ENCODE results near the gene ECEL1. TPM values are rescaled to one million over a fixed set of nuclear protein-coding genes. Genes with fewer than 3 reads are reported as not detected.
"Not testable (repeated sequence)": the region's sequence is repeated elsewhere in the genome, so short reads cannot be mapped to it uniquely, and the experiment has no call there.

ECEL1 gene, protein sequence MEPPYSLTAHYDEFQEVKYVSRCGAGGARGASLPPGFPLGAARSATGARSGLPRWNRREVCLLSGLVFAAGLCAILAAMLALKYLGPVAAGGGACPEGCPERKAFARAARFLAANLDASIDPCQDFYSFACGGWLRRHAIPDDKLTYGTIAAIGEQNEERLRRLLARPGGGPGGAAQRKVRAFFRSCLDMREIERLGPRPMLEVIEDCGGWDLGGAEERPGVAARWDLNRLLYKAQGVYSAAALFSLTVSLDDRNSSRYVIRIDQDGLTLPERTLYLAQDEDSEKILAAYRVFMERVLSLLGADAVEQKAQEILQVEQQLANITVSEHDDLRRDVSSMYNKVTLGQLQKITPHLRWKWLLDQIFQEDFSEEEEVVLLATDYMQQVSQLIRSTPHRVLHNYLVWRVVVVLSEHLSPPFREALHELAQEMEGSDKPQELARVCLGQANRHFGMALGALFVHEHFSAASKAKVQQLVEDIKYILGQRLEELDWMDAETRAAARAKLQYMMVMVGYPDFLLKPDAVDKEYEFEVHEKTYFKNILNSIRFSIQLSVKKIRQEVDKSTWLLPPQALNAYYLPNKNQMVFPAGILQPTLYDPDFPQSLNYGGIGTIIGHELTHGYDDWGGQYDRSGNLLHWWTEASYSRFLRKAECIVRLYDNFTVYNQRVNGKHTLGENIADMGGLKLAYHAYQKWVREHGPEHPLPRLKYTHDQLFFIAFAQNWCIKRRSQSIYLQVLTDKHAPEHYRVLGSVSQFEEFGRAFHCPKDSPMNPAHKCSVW
- 10 to 100 TPM; 11.7 to 18.8 (median 14.3) TPM for polyA plus RNA-seq (ENCODE audit: insufficient read length in 4 of 4)

DNA sequence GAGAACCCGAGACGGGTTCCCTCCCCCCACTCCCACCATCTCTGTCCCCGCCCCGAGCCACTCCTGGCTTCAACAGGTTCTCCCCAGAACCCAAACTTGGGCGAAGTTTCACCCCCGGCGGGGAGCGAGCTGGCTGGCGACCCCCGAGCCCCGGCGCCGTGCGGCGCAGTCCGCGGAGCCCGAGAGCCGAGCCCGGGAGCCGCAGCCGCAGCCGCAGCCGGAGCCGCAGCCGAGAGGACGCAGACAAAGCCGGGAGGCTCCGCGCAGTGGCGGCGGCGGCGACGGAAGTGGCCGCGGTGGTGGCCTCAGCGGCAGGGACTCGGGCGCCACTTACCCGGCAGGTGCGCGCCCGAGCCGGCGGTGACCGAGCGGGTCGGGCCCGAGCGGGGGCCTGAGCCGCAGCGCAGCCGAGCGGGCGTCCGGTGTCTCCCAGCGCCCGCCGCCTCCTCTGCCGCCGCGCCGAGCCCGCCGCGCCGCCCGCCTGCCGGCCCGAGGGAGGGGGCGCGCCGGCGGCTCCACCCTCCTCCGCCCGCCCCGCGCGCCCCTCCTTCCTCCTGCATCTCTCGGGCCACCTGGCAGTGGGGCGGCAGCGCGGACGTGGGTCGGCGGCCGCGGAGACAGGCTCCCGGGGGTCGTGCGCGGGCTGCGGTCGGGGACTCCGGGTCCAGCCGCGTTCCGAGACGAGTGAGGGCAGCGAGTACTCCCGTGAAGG is at the start of gene ECEL1:
TSS of gene ECEL1 (minus strand) at position 450 of the 712 bp plus-strand sequence. CDS start 1,181 bp downstream, outside the sequence.
- no peak for DNase-seq (ENCODE audit: low read depth in 4 of 4, low spot score in 3 of 4)

DNA sequence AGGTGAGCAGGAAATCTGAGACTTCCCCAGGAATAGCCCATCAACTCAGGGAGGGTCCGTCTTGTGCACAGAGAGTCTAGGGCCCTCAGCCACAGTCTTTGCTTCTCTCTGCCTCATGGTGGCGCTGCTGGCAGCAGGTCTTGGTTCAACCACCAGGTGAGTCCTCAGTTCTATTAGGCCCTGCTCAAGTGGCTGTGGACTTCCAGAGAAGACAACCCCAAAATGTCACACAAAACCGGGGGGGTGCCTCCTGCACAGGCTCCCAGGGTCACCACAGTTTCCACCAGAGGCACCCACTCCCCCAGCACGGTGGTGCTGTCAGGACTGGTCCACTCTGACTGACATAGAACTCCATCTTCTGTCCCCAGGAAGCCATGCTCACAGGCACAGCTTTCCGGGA is 49.4 kb upstream of the ECEL1 start:
- no peak for DNase-seq (ENCODE audit: low read depth in 4 of 4, low spot score in 3 of 4)

DNA sequence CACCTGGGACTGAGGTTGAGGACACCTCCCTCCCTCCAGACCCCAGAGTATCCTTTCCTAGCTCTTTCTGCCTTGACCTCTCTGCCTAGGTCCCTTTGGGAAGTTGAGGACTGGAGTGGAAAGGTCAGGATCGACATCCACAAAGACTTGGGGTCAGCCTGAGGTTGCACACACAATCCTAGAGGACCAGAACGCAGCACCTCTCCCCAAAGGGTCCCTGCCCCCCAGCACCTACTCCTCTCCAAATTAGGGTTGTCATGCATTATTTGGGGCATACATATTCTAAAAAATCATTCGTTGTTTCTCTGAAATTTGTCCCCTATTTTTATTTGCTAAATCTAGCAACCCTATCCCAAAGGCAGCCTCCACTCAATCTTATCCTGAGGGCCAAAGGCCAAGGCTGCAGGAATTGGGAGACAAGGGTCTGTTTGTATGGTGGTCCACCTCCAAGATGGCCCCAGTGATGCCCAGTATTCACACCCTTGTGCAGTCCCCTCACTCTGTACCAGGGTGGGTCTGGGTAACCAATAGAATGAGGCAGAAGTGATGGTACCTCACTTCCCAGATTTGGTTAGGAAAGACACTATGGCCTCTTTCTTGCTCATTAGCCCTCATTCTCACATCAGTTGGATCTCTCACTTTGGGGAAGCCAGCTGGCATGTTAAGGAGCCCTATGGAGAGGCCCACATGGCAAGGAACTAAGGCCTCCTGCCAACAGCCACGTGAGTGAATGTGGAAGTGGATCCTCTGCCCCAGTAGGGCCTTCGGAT is 48.3 kb upstream of the ECEL1 start:
- DNase-seq (ENCODE audit: low read depth in 4 of 4, low spot score in 3 of 4), result no peak

DNA sequence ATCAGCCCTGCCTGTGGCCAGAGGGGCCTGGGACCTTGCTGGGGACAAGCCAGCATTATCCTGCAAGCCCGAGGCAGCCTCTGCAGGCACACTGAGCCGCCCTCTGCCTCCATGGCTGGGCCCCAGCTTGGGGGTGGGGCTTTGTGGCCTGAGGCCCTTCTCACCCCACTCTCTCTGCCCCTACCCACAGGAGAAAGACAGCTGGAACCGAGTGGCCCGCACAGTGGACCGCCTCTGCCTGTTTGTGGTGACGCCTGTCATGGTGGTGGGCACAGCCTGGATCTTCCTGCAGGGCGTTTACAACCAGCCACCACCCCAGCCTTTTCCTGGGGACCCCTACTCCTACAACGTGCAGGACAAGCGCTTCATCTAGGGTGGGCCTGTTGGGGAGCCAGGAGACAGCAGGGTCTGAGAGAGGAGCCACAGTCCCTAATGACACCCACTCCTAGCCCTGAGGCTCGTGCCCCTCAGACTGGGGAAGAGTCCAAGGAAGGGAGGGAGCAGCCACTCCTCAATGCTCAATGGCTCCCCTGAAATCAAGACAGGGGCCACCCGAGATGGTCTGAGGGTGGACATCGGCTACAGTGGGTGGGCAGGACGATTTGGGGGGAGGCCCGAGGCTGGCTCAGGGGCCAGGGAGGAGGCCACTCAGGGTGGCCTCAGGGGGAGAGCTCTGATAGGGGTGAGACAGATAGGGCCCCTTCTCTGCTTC is 47.5 kb upstream of the ECEL1 start:
- DNase-seq (ENCODE audit: low read depth in 4 of 4, low spot score in 3 of 4), result no peak

DNA sequence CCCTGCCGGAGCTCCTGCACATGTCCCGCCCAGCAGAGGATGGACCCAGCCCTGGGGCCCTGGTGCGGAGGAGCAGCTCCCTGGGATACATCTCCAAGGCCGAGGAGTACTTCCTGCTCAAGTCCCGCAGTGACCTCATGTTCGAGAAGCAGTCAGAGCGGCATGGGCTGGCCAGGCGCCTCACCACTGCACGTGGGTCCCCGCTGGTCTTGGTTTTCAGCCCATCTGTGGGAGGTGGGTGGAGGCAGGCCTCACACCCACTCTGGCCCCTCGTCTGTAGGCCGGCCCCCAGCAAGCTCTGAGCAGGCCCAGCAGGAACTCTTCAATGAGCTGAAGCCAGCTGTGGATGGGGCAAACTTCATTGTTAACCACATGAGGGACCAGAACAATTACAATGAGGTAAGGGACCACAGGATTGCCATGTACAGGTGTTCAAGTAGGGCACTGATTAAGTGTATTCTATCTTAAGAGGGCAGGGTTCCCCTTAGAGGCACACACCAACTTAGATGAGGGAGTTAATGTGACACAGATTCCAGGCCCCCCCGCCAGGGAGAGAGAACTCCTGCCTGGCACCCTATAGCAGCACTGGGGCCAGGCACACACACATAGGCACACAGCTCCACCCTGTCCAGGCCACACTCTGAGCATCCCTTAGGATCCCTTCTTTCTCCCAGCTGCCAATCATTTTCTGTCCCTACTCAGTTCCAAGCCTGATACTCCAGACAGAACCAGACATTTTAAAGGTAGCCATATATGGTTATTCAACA is 46.5 kb upstream of the ECEL1 start:
- no peak for DNase-seq (ENCODE audit: low read depth in 4 of 4, low spot score in 3 of 4)

DNA sequence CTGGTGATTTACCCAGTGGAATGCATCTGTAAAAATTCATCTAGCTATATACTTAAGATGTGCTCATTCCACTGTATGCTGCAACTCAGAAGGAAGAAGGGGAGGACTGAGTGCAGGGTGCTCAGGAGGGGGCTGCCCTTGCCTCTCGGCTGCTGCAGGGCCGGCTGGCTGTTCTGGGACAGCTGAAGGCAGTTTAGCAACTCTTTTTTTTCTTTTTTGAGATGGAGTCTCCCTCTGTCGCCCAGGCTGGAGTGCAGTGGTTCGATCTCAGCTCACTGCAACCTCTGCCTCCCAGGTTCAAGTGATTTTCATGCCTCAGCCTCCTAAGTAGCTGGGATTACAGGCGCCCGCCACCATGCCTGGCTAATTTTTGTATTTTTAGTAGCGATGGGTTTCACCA is 45.2 kb upstream of the ECEL1 start:
- DNase-seq (ENCODE audit: low read depth in 4 of 4, low spot score in 3 of 4), result not testable (repeated sequence)

DNA sequence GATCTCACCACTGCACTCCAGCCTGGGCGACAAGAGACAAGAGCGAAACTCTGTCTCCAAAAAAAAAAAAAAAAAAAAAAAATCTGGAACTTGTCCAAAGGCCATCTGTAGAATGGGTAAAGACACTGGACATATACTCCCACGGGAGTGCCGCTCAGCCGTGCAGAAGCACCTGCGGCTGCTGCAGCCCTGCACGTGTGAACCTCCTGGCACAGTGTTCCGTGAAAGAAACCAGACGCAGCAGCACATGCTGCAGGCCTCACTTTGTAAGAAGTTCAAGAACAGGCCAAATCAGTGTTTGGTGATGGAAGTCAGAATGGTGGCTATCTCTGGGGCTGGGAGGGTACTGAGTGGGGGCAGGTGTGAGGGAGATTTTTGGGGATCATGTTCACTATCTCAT is 44.8 kb upstream of the ECEL1 start:
- DNase-seq (ENCODE audit: low read depth in 4 of 4, low spot score in 3 of 4), result no peak

DNA sequence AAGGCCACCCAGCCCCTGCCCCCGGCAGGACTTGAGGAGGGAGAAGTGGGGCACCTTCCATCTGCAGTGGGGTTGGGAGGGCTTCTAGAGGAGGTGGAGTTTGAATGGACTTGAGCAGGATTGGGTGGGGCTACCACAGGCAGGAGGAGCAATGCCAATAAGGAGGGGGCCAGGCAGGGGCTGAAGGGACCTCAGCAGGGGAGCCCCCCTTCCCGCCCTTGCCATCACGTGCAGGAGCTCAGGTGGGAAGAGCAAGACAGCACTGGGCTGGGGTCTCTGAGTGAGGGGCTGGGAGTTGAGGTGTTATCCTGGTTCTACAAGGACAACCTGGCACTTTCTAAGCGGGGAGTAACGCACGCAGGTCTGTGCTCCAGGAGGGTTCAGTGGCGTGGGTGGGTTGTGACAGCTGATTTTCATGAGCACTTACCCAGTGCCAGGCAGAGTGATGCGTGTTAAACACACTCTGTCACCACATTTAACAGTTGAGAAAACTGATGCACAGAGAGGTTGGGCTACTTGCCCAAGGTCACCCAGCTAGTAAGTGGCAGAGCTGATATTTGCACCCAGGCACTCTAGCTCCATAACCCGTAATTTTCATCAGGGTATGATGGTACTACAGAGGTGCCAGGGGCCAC is 43.1 kb upstream of the ECEL1 start:
- DNase-seq (ENCODE audit: low read depth in 4 of 4, low spot score in 3 of 4), result no peak

DNA sequence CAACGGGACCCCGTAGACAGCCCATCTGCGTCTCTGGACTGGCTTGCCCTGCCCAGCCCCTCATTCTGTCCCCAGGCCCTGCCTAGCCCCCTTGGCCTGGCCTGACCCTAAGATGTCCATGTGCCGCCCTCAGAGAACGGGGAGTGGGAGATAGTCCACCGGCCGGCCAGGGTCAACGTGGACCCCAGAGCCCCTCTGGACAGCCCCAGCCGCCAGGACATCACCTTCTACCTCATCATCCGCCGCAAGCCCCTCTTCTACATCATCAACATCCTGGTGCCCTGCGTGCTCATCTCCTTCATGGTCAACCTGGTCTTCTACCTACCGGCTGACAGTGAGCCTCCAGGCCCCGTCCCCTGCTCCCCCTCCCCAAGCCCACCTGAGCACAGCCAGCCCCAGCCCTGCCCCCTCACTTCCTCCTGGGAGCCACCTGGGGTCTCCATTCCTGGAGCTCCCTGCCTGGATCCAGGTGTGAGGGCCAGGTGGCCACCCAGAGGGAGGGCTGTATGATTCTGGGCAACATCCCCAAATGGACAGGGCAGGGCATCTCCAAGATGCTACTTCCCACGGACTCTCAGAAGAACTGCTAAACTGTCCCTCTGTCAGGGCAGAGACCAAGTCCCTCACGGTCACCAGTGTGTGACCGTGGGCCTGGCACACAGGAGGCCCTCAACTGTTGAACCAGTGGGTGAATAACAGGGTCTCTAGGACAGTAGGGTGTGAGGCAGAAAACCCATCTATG is 42.3 kb upstream of the ECEL1 start:
- DNase-seq (ENCODE audit: low read depth in 4 of 4, low spot score in 3 of 4), result no peak

DNA sequence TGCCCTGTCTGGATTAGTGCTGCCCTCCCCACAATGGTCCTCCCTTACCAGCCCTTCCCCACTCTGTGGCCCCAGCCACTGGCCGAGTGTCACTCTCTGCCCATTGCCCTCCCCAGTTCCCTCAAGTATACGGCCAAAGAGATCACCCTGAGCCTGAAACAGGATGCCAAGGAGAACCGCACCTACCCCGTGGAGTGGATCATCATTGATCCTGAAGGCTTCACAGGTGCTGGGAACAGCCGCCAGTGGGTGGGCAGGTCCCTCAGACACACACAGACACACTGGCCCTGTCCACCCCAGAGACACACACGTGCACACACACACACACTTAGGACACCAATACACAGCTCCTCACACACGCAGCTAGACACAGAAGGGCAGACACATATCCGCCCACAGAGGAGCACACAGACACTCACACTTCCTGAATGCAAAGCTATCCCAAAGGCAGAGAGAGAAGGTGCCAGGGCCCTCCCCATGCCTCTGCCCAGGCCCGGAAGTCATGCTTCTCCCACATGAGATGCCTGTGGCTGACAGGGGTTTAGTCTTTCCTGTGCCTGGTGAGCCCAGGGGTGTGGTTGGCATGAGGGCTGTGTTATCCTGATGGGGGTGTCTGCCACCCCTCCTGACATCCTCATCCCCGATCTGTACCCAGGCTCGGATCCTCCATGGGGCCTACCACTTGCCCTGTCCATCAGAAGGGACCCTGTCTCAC is 41.3 kb upstream of the ECEL1 start:
- no peak for DNase-seq (ENCODE audit: low read depth in 4 of 4, low spot score in 3 of 4)

DNA sequence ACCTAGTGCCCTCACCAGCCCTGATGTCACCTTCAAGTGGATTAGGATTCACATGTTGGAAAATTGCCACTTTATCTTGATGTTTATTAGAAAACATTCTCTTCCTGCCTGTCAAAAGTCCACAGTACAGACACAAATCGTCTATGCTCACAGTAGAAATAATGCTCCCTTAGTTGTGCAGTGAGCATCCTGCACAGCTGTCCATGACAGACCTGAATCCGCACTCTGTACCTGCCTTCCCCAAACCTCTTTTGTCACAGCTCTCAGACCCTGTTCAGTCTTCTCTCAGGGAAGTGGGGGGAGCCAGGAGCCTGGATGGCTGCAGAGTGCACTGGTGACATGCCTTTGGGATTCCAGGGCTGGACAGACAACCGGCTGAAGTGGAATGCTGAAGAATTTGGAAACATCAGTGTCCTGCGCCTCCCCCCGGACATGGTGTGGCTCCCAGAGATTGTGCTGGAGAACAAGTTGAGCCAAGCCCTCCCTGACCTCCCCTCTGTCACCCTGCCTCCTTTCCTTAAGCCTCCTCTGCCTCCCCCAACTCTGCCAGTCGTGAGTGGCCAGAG is 40.4 kb upstream of the ECEL1 start:
- DNase-seq (ENCODE audit: low read depth in 4 of 4, low spot score in 3 of 4), result no peak

DNA sequence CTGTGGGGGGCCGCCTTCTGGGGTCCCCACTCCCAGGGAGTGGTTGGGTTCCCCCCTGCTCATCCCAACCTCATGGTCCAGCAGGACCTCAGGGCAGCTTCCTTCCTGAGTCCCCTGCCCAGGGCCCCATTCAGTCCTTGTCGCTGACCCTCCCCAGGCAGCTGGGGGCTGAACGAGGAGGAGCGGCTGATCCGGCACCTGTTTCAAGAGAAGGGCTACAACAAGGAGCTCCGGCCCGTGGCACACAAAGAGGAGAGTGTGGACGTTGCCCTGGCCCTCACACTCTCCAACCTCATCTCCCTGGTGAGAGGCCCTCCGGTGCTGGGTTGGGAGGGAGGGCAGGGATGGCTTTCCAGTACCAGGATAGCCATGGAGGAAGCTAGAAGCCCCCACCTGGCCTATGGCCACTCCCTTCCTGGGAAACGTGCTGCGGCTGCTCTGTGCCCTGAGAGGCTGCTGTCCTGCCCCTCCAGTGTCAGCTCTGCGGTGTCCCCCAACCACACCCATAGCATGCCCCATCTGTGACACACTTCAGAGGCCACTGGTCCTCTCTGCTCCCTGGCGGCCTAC is 38.8 kb upstream of the ECEL1 start:
- no peak for DNase-seq (ENCODE audit: low read depth in 4 of 4, low spot score in 3 of 4)

DNA sequence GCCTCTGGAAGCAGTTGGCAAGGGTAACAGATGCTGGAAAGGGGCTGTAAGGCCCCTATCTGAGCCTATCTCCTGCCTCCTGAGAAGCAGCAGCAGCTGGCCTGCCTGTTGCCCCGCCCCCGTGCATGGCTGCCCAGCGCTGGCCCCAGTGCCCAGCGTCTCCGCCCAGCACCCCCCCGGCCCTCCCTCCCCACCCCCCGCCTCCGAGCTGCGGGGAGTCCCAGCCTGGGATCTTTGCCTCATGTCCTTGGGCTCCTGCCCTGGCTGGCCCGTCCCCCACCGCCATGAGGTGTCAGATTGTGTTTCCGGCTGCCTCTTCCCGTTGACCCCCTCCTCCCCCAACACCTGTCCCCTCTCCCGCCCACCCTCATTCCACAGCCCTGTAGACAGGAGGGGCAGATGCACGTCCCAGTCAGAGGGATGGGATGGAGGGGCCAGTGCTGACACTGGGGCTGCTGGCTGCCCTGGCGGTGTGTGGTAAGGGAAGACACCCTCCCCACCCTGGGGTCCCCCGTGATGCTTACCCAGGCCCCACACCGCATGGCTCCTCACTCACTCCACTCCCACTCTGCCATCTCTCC is 38.2 kb upstream of the ECEL1 start, which contains the start of gene CHRND:
TSS of gene CHRND (plus strand) at position 370 of the 581 bp plus-strand sequence. CDS start at position 426, 56 bp downstream.
- no peak for DNase-seq (ENCODE audit: low read depth in 4 of 4, low spot score in 3 of 4)

DNA sequence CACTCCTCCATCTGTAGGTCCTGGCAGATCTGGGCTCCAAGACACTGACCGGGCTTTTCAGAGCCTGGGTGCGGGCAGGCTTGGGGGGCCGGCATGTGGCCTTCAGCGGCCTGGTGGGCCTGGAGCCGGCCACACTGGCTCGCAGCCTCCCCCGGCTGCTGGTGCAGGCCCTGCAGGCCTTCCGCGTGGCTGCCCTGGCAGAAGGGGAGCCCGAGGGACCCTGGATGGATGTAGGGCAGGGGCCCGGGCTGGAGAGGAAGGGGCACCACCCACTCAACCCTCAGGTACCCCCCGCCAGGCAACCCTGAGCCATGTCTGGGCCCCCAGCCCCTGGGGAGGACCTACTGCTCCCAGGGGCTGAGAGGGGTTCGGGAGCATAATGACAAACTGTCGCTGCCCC is 37.6 kb upstream of the ECEL1 start:
- no peak for DNase-seq (ENCODE audit: low read depth in 4 of 4, low spot score in 3 of 4)

DNA sequence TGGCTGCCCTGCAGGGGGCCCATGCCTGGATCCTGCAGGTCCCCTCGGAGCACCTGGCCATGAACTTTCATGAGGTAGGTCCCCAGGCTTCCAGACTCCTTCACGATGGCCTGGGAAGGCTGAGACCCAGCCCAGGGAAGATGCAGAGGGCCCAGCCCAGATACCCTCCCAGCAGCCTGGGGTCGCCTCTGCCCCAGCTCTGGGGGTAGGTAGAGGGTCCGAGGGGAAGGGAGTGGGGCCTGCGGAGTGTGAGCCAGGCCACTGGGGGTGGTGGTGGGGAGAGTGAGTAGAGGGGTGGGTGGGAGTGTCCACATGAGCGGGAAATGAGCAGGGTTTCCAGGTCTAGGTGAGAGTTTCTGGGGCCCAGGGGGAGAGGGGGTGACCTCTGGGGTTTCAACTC is 37.1 kb upstream of the ECEL1 start:
- no peak for DNase-seq (ENCODE audit: low read depth in 4 of 4, low spot score in 3 of 4)
